Measurements from ENCODE around the gene CNN2.

Gene CNN2

GRCh38 chr19:1080360-1081161 is 54.2 kb downstream of the CNN2 start:
- peaks cover 69% of the 10 kb centered on the region for H3K36me3 Mint-ChIP-seq
- H3K27ac Mint-ChIP-seq: peak overlapping the region; percentile 17
- no peak for ATAC-seq
- no peak overlapping the region for H3K4me3 Mint-ChIP-seq
- H3K4me1 Mint-ChIP-seq: peaks cover 66% of the 10 kb centered on the region
- no peaks in the 10 kb centered on the region for H3K27me3 Mint-ChIP-seq
- H3K9me3 Mint-ChIP-seq: no peaks in the 10 kb centered on the region

- Mint-ChIP-seq H3K4me1 (peaks cover 66% of the 10 kb centered on the region), H3K4me3 (no peak overlapping the region), H3K27ac (peak overlapping the region; percentile 64), H3K9me3 (no peaks in the 10 kb centered on the region), H3K27me3 (no peaks in the 10 kb centered on the region), H3K36me3 (peaks cover 64% of the 10 kb centered on the region)
- no peak for ATAC-seq
Observed at GRCh38 chr19:1081301-1082164, 55.1 kb downstream of the CNN2 start.

- H3K27ac Mint-ChIP-seq: peak overlapping the region; percentile 64
- peak; percentile 68 for ATAC-seq
- peaks cover 60% of the 10 kb centered on the region for H3K4me1 Mint-ChIP-seq
- H3K9me3 Mint-ChIP-seq: no peaks in the 10 kb centered on the region
- peak overlapping the region; percentile 24 for H3K4me3 Mint-ChIP-seq
- no peaks in the 10 kb centered on the region for H3K27me3 Mint-ChIP-seq
- peaks cover 66% of the 10 kb centered on the region for H3K36me3 Mint-ChIP-seq
Observed at GRCh38 chr19:1082165-1082927, 55.9 kb downstream of the CNN2 start.

- no peaks in the 10 kb centered on the region for H3K9me3 Mint-ChIP-seq
- H3K4me1 Mint-ChIP-seq: peaks cover 62% of the 10 kb centered on the region
- H3K36me3 Mint-ChIP-seq: peaks cover 65% of the 10 kb centered on the region
- H3K27me3 Mint-ChIP-seq: no peaks in the 10 kb centered on the region
- ATAC-seq: no peak
- H3K4me3 Mint-ChIP-seq: peak overlapping the region; percentile 52
- H3K27ac Mint-ChIP-seq: peak overlapping the region; percentile 82
Observed at GRCh38 chr19:1082928-1083816, 56.8 kb downstream of the CNN2 start.

GRCh38 chr19:1084024-1084868 is 57.8 kb downstream of the CNN2 start:
- Mint-ChIP-seq H3K27me3 (no peaks in the 10 kb centered on the region), H3K4me1 (peaks cover 72% of the 10 kb centered on the region), H3K36me3 (peaks cover 75% of the 10 kb centered on the region), H3K9me3 (no peaks in the 10 kb centered on the region), H3K4me3 (peak overlapping the region; percentile 26), H3K27ac (peak overlapping the region; percentile 82)
- no peak for ATAC-seq

- Mint-ChIP-seq H3K36me3 (peaks cover 73% of the 10 kb centered on the region), H3K9me3 (no peaks in the 10 kb centered on the region), H3K4me1 (peaks cover 76% of the 10 kb centered on the region), H3K27ac (peak overlapping the region; percentile 82), H3K27me3 (no peaks in the 10 kb centered on the region), H3K4me3 (peak overlapping the region; percentile 32)
- ATAC-seq: no peak
Observed at GRCh38 chr19:1085053-1085658, 58.7 kb downstream of the CNN2 start.

- Mint-ChIP-seq H3K27ac (peak overlapping the region; percentile 82), H3K4me3 (peak overlapping the region; percentile 32), H3K9me3 (no peaks in the 10 kb centered on the region), H3K27me3 (no peaks in the 10 kb centered on the region), H3K4me1 (peaks cover 75% of the 10 kb centered on the region), H3K36me3 (peaks cover 70% of the 10 kb centered on the region)
- ATAC-seq: no peak
Observed at GRCh38 chr19:1085676-1086442, 59.5 kb downstream of the CNN2 start.

- Mint-ChIP-seq H3K4me3 (no peak overlapping the region), H3K27me3 (no peaks in the 10 kb centered on the region), H3K9me3 (no peaks in the 10 kb centered on the region), H3K36me3 (peaks cover 63% of the 10 kb centered on the region), H3K4me1 (peaks cover 72% of the 10 kb centered on the region), H3K27ac (peak overlapping the region; percentile 82)
- no peak for ATAC-seq
Observed at GRCh38 chr19:1086613-1087012, 60.2 kb downstream of the CNN2 start.

GRCh38 chr19:1087813-1088415 is 61.5 kb downstream of the CNN2 start:
- peak; percentile 72 for ATAC-seq
- Mint-ChIP-seq H3K36me3 (peaks cover 55% of the 10 kb centered on the region), H3K27ac (peak overlapping the region; percentile 77), H3K27me3 (no peaks in the 10 kb centered on the region), H3K4me1 (peaks cover 64% of the 10 kb centered on the region), H3K4me3 (peak overlapping the region; percentile 25), H3K9me3 (no peaks in the 10 kb centered on the region)

GRCh38 chr19:1088416-1089010 is 62.1 kb downstream of the CNN2 start:
- peak; percentile 7 for ATAC-seq
- Mint-ChIP-seq H3K4me1 (peaks cover 65% of the 10 kb centered on the region), H3K4me3 (peak overlapping the region; percentile 25), H3K9me3 (no peaks in the 10 kb centered on the region), H3K27ac (peak overlapping the region; percentile 77), H3K27me3 (no peaks in the 10 kb centered on the region), H3K36me3 (peaks cover 55% of the 10 kb centered on the region)
